NCI-H1048 (cell line): Measurements from ENCODE around the gene ZNF414.

Experiments
- DNase-seq: peaks from one replicate; lab custom pipeline; 2025; lab: John Stamatoyannopoulos, UW

ZNF414 gene

DNA sequence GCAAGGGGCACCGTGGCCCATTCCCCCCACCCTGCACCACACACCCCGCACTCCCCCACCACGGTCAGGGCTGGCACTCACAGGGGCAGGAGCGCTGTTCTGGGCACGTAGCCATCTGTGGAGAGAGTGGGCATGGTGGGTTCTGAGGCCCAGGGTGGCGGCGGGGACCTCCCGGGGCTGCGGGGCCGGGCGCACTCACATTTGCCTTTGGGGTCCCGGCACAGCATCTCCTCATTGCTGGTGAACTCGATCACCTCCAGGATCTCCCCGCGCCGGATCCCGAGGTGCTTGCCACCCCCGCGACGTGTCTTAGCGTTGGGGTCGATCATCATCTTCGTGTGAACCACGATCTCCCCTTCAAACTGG lies 23.6 kb downstream of the ZNF414 start:
- DNase-seq: no peak

DNA sequence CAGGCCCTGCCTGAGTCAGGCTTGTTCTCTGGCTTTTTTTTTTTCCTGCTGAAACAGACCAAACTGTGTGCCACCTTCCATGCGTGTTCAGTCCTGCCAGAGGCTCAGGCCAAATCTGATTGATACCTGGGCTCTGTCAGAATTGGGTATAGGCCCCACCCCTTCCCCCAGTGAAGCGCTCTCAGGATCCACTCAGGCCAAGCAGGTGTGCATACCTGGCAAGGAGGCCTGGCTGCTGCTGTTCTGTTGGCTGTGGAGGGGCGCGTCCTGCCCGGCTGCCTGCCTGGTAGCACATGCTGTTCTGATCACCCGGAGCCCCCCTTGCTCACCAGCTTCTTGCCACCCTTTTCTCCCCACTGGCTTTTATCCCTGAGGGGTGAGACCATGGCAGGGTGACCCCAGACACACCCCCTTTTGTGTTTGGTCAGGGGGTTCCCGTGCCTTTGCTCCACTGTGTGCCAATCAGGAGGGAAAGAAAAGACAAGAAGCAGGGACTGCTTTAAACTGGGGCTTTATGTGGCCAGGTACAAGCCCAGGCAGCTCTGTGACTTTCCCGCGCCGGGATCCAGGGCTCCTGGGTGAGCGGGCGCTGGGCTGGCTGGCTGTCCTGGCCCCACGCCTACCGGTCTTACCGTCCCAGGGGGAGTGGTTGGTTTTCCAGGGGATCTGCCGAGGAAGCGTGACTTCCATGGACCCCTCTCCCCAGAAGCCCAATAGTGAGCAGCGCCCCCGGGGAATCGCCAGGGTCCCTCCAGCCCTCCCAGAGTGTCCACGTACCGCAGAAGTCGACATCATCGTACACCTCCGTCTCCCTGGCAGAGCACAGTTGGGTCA lies 24.2 kb downstream of the ZNF414 start:
- no peak for DNase-seq

DNA sequence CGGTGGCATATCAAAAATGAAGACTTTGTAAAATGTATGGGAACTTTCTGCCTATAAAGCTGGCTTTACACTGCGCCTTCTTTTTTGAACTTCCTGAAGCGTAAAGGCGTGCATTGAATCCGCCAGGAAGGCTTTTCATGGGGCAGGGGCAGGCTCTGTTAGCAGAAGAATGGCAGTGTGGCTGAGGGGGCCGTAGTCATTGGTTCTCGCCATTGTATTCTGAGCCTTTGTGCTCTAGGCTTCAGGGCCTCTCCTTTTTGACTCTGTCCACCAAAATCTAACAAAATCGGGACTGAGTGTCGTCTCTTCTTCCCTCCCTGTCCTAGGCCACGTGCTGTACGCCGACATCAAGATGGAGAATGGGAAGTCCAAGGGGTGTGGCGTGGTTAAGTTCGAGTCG lies 25.6 kb downstream of the ZNF414 start:
- no peak for DNase-seq

DNA sequence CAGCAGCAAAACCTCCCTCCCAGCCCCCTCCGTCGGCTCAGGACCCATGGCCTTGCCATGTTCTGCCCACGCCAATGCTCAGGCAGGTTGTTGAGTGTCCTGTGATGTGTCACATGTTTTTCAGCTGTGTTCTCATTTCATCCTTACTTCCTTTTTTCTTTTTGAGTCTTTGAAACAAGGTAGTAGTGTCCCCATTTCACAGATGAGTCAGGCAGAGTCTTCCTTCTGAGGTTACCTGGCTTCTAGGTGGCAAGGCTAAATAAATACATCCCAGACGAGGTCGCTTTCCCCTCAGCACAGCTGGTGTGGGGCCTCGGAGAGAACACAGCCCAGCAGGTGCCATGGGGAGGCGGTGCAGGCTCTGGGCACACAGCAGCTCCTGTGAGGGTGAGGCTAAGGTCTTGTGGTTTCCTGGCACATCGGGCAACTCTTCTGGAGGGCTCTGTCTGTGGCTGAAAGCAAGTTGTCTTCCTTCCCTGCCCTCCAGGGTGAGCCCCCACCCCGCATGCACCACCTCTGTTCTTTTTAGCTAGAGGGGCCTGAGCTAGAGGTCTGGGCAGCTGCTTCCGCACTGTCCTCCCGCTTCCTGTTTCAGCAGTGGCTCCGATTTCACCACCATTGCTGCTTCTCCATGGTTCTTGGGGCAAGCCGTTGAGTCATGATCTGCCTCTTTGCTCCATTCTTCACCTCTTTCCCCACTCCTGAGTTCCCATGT lies 26.7 kb downstream of the ZNF414 start:
- no peak for DNase-seq

DNA sequence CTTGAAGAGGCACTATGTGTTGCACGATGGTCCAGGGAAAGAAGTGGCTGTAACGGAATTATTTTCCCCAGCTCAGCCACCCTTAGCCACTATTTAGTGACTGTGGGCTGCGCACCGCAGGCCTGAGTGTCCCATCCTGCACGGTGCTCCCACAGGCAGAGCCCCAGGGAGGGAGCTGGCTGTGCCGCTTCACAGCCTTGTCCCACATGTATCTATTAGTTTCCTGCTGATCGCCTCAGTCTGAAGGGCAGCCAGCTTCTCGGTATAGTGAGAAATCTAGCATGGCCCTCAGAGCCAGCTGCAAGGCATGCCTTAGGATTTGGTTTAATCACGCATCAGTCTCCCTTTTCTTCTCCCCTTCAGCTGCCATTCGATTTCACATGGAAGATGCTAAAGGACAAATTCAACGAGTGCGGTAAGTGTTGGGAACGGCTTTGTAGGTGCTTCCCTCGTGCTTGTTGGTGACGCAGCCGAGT lies 27.3 kb downstream of the ZNF414 start:
- DNase-seq: no peak

DNA sequence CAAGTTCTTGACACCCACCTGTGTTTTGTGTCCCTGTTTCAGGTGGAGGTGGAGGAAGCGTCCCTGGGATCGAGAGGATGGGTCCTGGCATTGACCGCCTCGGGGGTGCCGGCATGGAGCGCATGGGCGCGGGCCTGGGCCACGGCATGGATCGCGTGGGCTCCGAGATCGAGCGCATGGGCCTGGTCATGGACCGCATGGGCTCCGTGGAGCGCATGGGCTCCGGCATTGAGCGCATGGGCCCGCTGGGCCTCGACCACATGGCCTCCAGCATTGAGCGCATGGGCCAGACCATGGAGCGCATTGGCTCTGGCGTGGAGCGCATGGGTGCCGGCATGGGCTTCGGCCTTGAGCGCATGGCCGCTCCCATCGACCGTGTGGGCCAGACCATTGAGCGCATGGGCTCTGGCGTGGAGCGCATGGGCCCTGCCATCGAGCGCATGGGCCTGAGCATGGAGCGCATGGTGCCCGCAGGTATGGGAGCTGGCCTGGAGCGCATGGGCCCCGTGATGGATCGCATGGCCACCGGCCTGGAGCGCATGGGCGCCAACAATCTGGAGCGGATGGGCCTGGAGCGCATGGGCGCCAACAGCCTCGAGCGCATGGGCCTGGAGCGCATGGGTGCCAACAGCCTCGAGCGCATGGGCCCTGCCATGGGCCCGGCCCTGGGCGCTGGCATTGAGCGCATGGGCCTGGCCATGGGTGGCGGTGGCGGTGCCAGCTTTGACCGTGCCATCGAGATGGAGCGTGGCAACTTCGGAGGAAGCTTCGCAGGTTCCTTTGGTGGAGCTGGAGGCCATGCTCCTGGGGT lies 28.2 kb downstream of the ZNF414 start:
- DNase-seq: no peak

DNA sequence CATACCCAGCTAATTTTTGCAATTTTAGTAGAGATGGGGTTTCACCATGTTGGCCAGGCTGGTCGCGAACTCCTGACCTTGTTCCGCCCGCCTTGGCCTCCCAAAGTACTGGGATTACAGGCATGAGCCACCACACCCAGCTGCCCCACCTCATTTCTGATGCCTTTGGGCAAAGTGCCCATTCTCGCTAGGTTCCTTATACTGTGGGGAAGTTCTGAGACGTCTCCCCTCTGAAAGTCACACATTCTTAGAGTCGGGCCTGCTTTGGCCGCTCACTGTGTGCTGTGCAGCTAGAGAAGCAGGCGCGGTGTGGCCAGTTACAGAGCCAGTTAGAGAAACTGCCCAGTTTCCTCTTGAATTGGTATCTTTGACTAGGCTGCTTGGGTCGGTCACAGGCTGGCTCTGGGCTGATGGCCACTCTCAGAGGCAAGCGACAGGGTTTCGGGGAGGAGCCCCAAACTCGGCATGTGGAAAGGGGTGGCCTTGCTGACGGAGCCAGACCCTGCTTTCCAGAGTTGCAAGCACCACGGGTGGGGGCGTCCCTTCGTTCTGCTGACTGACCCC lies 29.6 kb downstream of the ZNF414 start:
- DNase-seq: no peak

DNA sequence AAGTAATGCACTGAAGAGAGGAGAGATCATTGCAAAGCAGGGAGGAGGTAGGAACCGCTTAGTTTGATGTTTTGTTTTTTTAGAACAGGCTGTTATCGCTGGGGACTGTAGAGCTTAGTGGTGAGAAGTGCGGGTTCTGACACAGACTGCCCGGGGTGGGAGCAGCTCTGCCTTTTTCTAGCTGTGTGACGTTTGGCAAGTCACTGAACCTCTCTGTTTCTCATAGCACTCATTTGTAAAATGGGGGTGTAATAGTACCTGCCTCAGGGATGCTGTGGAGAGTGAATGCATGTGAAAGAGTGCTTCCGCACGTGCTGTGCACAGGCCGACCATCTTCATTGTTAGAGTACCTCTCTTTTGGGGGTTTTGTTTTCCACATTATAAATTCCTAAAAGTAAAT lies 30.8 kb downstream of the ZNF414 start:
- DNase-seq: no peak

DNA sequence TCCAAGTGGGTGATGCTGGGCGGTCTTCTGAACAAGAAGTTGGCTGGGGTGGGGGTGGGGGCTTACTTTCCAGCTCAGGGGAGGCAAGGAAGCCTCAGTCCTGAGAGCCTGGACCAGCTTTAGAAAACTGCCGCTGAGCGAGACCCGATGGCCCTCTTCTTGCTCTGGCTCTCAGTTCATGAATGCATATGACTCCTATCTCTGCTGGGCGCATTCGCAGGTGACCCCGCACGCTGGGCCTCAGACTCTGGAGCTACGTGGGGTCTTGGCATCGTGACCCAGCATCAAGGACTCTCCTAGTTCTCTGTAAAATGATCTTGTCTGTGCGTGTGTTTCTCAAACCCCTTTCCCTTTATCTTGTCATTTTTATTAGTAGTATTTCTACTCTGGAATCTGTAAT lies 31.3 kb downstream of the ZNF414 start:
- no peak for DNase-seq

DNA sequence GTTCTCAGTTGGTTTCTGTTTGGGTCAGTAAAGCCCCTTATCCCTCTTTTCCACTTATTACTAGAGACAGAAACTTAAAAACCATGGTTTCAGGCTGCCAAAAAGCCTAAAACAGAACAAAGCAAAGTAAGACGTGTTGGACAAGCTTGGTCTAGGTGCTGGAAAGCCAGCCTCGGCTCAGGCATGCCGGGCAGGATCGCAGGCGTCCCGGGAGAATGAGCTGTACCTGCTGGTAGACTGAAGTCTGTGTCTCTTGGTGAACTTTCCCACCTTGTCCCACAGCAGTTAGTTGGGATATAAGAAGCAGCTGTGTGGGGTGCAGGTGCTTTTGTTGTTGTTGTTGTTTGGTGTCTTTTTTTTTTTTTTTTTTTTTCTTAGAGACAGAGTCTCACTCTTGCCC lies 32.4 kb downstream of the ZNF414 start:
- no peak for DNase-seq

DNA sequence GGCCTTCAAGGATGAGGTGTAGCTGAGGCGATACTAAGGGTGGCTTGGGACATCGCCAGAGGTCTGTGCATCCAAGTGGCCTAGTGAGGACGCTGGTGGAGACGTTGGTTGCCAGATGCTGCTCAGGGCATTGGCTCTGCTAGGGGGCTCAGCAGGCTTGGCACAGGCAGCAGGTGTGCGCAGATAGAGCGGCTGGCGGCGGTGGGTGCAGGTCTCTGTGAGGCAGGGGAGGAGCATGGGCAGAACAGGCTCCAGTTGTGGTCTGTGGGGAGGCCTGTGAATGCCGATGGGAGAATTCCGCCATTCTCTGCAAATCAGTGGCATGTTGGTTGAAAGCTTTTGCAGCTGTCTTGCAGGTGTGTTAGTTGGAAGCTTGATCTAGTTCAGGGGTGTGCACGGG lies 32.8 kb downstream of the ZNF414 start:
- DNase-seq: no peak

DNA sequence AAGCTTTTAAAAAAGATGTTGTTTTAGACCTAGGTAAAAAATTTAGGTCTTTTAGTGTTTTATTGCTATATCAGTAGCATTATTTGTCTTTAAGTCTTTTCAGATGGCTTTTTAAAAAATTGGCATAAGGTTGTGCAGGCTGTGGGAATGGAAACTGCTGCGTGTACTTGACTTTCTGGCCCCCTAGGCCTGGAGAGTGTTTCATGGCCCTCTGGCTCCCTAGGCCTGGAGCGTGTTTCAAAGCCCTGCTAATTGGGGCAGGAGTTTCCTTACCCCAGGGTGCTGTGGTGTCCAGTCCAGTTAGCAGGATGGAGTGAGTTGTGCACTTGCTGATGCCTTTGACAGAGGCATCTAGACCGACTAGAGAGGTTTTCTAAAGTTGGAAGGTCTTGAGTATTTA lies 35.4 kb downstream of the ZNF414 start:
- DNase-seq: no peak

DNA sequence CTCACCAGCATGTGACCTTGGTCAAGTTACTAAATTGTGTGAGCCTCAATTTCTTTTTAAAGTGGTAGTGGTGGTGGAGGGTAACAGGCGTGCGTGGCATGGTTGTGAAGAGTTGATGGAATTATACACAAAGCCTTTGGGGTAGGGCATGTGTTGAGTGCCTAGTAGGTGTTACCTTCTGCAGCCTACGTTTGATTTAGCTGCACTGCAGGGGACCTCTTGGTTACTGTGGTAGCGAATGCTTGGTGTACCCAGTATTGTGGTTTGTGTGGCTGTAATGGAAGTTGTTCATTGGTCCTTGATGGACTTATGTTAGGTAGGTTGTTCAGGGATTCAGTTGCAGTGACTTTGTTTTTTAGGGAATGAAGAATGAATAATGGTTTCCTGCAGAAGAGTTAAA lies 36.1 kb downstream of the ZNF414 start:
- no peak for DNase-seq

DNA sequence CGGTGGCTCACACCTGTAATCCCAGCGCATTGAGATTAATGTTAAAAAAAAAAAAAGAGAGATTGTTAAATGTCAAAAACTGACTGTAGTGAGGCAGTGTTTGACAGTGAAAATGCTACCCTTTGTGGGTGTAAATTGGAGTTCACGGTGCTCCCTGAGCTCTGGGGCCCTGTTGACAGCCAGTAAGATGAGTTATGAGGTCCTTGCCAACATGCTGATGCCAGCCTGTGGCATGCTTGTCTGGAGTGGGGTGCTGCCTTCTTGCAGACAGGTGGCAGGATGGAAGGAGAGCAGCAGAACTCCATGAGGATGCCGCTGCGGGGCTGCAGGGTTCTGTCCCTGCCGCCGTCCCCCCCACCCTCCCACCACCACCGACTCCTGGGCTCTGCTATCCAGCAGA lies 37.4 kb downstream of the ZNF414 start:
- no peak for DNase-seq

DNA sequence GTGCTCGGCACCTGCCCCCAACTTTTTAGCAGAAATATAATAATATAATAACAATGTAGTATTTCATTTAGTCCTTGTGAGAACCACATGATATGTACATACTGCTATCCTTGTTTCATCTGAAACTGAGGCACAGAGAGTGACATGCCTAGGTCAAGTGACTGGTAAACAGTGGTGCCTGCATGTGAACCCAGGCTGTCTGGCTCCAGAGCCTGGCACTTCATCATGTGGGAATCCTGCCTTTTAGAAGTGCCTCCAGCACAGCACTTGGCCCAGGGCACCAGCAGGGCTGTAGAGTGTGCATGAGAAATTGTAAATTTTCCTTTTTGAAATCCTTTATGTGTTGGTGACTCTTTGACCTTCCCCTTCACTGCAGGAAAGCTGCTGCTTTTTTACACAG lies 39.0 kb downstream of the ZNF414 start:
- DNase-seq: no peak

DNA sequence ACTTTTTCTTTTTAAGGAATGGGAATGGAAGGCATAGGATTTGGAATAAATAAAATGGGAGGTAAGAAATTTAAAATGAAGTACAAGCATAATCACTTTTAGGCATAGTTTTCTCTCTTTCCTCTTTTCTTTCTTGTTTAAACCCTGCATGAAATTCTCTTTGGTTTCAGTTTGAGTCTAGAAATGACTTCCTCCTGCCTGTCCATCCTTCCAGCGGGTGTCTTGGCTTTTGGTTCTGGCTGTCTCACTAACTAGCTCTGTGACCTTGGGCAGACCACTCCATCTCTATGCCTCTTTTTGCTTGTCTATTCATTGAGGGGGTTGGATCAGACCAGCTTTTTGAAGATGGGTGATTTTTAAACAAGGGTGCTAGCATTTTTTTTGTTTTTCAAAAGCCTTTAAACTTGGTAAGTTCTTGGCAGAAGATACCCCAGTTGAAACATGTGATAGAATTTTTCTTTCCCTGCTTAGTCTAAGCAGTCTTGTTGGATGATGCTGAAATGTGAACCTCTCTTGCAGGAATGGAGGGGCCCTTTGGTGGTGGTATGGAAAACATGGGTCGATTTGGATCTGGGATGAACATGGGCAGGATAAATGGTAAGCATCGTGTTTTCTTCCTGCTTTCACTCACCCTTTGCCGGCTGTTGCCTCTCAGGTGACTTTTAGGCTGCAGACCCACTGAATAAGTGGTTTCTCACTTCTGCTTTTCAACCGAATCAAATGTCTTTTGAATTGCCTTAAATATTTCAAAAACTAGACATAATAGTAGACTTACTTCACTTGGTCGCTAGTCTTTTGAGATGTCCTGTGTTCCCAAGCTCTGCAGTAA lies 40.1 kb downstream of the ZNF414 start:
- DNase-seq: no peak

DNA sequence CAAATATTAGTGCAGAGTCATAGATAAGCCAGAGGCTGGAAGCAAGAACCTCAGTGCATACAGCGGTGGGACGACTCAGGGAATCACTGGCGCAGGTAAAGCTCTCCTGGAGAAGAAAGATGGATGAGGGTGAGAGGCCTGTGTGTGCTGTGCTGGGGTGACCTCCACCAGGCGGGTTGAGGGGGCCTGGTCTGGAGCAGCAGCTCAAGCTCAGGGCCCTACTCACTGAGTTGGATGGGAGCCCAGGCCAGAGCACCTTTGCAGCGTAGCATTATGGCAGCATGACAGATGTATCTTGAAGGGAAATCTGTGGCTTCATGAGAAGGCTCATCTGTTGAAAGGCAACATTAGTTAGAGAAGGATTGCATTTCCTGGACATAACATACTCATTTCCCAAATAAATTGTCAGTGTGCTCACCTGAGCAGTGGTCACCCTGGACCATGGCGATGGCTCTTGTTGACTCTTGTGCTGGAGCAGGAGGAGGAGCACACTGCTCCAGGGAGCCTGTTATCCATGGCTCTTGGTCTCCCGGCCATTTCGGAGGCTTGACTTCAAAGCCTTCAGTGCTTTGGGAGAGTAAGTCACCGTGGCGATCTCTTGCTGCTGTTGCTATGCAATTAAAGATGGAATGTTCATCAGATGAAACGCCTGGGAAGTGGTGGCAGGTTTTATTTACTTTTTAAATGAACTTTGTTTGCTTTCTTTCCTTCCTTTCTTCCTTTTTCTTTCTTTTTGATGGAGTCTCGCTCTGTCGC lies 44.2 kb downstream of the ZNF414 start:
- DNase-seq: no peak

DNA sequence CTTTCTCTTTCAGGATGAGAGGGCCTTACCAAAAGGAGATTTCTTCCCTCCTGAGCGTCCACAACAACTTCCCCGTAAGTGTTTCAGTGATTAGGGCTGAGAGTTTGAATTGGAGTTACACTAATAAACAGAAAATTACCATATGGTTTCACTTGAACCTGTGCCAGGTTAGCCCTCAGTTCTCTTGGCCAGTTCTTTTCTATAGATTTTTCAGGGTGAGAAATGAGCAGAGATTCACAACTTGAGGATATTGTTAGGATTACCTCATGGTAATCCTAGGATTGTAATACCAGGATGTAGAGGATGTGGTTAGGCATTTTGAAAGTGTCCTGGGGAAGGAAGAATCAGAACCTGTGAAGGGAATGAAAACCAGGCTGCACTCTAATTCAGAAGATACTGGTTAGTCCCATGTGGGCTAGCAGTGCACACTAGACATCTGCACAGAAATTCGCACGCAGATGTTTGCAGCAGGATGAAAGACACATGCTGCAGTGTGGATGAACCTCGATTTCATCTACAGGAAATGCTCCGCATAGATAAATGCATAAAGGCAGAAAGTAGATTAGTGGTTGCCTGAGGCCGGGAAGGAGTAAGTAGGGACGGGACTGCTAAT lies 45.1 kb downstream of the ZNF414 start:
- DNase-seq: no peak

DNA sequence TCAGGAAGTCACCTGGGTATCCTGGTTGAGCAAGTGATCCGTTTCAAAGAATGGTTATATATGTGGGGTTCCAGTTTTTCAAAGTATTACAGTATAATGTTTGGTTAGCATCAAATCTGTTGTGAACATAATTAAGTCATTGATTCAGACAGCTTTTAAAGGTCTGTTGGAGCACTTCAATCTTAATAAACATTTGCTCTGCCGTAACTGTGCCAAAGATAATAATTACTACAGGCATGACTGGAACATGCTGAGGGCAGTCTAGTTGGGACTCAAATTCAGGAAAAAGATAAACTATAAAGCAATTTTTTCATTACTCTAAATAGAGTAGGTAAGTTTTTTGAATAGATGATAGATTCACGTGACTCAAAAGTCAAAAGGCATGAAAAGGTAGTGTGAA lies 45.8 kb downstream of the ZNF414 start:
- no peak for DNase-seq

DNA sequence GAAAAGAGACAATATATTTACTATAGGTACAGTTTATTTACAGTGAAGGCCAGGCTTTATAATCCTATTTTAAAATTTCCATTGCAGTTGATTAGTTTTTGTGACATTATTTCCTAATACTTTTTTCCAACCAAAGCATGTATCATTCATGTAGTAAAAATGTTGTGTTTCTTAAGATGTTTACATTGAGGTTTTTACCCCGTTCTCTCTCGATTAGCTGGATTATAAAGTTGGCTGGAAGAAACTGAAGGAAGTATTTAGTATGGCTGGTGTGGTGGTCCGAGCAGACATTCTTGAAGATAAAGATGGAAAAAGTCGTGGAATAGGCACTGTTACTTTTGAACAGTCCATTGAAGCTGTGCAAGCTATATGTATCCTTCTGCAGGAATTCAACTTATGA lies 47.9 kb downstream of the ZNF414 start:
- no peak for DNase-seq
